NCI-H69 (cell line): Measurements from ENCODE around the gene DEAF1.
A peak's percentile ranks its signal among the peaks of the same experiment; 100 is the strongest.
"Not testable (repeated sequence)": the region's sequence is repeated elsewhere in the genome, so short reads cannot be mapped to it uniquely, and the experiment has no call there.

ENCODE experiments used
- DNase-seq: peaks from one replicate; lab custom pipeline; 2025; lab: John Stamatoyannopoulos, UW

The DEAF1 gene

GRCh38 chr11:701741-702461 is 6.9 kb upstream of the DEAF1 start:
- DNase-seq: no peak

DNA sequence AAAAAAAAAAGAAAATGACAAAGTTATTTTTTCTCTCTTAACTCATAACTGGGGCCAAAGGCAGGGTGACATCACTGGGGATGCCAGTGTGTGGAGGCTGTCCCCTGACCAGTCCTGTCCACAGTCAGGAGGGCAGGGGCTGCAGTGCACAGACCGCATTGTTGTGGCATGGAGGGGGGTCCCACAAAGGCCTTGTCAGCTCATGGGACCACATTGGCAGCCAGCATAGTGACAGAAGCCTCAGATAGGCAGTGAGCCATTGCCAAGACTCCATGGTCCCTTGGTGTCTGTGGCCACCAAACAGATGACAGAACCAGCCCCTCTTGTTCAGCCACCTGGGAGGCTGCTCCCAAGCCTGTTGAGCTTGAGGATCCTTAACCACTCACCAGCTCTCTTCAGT is 4.7 kb upstream of the DEAF1 start:
- DNase-seq: no peak

DNA sequence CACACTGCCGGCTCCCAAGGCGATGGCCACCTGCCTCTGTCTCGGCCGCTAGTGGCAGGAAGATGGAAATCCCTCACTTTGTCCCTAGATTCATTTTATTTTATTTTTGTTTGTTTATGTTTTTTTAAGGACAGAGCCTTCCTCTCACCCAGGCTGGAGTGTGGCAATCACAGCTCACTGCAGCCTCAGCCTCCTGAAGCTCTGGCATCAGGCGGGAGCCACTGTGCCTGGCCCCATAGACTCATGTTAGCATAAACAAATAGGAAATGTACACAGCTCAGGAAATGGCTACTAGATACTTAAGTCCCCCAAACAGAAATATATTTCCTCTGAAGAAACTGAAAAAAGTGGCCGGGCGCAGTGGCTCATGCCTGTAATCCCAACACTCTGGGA is 4.1 kb upstream of the DEAF1 start:
- DNase-seq: no peak

DNA sequence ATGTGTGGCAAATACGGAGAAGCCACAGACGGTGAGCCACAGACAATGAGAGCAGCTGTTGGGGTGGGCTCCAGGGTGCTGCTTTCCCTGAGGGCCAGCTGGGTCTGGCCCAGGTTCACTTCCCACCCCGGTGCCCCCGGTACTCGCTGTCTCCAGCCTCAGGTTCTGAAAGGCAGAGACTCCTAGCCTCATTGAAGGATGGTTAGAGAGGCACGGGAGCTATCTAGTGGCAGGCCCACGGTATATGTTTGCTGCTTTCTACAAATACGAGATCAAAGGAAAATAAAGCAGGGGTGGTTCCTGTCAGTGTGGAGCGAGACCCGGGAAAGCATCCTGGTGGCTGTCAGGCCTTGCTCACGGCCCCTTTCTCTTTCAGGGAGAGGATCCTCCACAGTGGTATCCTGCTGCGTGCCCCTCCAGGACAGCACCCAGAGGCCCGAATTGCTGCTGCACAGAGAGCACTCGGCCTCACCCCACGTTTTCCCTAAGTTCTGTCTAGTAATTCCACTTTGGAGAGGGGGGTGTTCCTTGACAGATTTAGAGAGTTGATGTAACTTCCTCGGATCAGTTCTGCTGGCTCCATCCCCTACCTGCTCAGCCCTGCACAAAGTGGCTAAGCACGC is 3.6 kb upstream of the DEAF1 start:
- no peak for DNase-seq

- DNase-seq: no peak
Measured at GRCh38 chr11:697811-698311, 2.8 kb upstream of the DEAF1 start.

- DNase-seq: no peak
Measured at GRCh38 chr11:696955-697491, 2.0 kb upstream of the DEAF1 start.

- DNase-seq: peak; percentile 99
Measured at GRCh38 chr11:695538-696248, 671 bp upstream of the DEAF1 start, which contains the start of gene TMEM80. TSS of gene TMEM80 (plus strand) at chr11:695816. CDS start at chr11:695828, 12 bp downstream.

GRCh38 chr11:695288-695537 is 191 bp upstream of the DEAF1 start:
- no peak for DNase-seq

GRCh38 chr11:693887-694562 is 997 bp downstream of the DEAF1 start:
- no peak for DNase-seq

DNA sequence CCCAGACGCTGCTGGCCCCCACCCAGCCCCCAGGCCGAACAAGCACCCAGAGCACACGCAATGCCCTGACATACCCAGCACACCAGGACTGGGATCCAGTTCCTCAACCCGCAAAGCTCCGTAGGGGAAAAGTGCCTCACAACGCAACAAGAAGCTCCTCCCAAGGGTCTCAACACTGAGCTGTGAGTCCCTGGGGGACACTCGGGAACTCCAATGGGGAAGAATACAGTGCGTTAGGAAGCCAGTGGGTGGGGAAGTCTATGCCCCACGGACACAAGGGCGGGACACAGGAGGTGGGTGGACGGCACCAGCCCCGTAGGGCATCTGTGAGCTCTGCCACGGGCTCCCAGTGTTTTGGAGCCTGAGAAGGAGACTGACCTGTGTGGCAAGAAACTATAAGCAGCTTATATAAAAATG is 1.6 kb downstream of the DEAF1 start:
- DNase-seq: peak; percentile 58

- DNase-seq: no peak
Measured at GRCh38 chr11:692824-693414, 2.1 kb downstream of the DEAF1 start.

GRCh38 chr11:691710-692590 is 3.1 kb downstream of the DEAF1 start:
- DNase-seq: no peak

DNA sequence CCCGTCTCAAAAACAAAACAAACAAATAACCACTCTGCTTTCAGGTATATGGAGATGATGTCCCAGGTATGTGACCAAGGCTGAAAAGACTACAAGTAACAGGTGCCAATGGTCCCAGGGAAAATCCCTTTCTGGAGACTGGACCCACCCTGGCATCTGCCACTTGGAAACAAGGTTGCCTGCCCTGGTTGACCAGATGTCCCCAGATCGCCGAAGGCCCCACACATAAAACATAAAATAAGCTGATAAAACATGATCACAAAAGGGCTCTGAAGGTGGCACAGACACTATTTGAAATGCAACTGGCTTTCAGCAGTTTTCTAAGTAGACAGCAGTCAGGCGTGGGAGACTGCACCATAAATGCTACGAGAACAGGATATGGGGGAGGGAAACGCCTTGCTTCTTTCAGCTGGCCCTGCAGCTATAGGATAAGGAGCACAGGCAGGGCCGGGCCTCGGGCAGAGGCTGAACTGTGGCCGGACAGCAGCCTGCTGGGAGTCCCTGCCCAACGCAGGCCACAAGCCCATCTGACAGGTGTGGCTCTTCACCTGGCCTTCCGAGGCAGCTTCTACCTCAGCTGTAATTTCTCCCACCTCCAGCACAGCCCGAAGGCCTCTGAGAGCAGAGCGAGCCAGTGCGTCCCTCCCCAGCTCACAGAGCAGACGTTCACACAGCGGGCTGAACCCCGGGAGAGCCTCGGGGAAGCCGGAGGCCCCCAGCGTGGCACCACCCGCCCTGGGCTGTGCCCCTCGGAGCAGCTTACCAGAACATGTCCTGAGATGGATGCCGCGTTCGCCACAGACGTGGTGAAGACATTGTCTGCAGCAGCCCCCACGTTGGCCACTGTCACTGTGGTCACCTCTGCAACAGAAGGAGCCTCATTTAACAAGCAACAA is 4.0 kb downstream of the DEAF1 start:
- DNase-seq: no peak

- DNase-seq: not testable (repeated sequence)
Measured at GRCh38 chr11:690244-690643, 4.8 kb downstream of the DEAF1 start.

DNA sequence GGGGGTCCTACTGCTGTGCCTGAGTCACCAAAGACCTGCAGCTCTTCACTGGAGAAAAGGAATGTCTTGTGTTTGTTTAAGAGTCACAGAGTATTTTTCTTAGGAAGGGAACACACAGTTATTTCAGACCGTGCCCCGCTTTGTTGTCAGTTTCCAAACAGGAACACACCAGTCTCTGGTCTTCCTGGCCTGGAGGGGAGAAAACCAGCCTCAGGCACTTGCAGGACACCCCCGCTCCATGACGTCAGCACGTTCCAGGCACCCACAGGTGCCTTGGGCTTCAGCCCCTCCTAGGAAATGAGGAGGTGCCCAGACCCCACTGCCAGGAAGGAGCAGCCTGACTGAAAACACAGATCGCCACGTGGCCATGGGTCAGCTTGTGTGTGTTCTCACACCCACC is 5.4 kb downstream of the DEAF1 start:
- DNase-seq: no peak

DNA sequence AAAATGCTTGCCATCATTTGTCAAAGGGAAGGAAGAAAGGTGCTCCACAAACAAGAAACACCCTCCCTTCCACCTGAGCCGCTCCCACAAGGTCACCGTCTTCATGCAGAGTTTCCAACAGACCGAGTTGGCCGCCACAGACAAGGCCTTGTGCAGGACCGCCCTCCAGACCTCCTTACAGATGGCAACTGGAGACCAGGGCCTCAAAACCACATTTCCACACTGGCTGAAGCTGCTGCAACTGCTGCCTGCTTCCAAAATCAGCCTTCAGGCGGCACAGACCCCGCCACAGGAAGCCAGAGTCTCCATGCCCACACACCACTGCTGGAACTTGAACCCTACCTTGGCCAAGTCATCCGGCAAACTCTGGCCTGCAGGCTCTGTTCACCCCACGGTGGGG is 6.3 kb downstream of the DEAF1 start:
- DNase-seq: no peak

- DNase-seq: no peak
Measured at GRCh38 chr11:687751-688150, 7.3 kb downstream of the DEAF1 start.

- DNase-seq: no peak
Measured at GRCh38 chr11:686451-687243, 8.4 kb downstream of the DEAF1 start.

GRCh38 chr11:680970-681369 is 14.1 kb downstream of the DEAF1 start:
- no peak for DNase-seq
